Fibroblast of lung (primary cell): ENCODE data around the gene STARD10.

Experiments
- EZH2 ChIP-seq: IDR thresholded peaks from 2 replicates; pipeline ENCODE4 v1.5.1; 2012; ENCODE audit warnings: low read length, control low read depth, mild to moderate bottlenecking; ENCODE audit errors: missing control alignments
- TF ChIP-seq, protein P1 (sequence below), 2 donors: IDR thresholded peaks in 1 of 2; conservative IDR thresholded peaks in 1 of 2; 1 replicate in 1 of 2; 2 replicates in 1 of 2; pipeline ENCODE4 v1.5.1; 2011 to 2012; ENCODE audit warnings: low read length in 2 of 2, control low read depth in 1 of 2, inconsistent platforms in 1 of 2, low read depth in 1 of 2, mild to moderate bottlenecking in 1 of 2

DNA sequence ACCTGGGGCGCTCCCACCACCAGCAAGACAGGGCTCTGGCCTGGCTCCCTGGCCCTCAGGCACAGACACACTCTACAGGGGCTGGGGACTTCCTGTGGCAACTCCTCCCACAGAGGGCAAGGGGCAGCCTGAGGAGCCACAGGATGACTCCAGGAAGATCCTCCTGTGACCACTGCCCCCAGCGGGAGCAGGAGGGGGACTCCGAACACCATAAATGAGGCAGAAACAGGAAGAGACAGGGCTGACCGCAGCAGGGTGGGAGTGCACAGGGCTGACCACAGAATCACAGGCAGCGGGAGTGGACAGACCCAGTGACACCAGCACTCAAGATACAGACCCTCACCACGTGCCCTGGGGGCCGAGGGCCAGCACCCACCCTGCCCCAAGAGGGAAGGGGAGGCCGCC is 52.4 kb downstream of the STARD10 start:
- no peak for TF ChIP-seq EZH2
- TF ChIP-seq, protein P1, sequence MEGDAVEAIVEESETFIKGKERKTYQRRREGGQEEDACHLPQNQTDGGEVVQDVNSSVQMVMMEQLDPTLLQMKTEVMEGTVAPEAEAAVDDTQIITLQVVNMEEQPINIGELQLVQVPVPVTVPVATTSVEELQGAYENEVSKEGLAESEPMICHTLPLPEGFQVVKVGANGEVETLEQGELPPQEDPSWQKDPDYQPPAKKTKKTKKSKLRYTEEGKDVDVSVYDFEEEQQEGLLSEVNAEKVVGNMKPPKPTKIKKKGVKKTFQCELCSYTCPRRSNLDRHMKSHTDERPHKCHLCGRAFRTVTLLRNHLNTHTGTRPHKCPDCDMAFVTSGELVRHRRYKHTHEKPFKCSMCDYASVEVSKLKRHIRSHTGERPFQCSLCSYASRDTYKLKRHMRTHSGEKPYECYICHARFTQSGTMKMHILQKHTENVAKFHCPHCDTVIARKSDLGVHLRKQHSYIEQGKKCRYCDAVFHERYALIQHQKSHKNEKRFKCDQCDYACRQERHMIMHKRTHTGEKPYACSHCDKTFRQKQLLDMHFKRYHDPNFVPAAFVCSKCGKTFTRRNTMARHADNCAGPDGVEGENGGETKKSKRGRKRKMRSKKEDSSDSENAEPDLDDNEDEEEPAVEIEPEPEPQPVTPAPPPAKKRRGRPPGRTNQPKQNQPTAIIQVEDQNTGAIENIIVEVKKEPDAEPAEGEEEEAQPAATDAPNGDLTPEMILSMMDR (conservative IDR thresholded peaks at IDR 0.05 in 1 of 2, IDR thresholded peaks at IDR 0.05 in 1 of 2; ENCODE audit: low read depth in 1 of 2, low read length in 2 of 2) = no peak
